Measurements from ENCODE around the gene SLC9A1.

SLC9A1 gene

DNA sequence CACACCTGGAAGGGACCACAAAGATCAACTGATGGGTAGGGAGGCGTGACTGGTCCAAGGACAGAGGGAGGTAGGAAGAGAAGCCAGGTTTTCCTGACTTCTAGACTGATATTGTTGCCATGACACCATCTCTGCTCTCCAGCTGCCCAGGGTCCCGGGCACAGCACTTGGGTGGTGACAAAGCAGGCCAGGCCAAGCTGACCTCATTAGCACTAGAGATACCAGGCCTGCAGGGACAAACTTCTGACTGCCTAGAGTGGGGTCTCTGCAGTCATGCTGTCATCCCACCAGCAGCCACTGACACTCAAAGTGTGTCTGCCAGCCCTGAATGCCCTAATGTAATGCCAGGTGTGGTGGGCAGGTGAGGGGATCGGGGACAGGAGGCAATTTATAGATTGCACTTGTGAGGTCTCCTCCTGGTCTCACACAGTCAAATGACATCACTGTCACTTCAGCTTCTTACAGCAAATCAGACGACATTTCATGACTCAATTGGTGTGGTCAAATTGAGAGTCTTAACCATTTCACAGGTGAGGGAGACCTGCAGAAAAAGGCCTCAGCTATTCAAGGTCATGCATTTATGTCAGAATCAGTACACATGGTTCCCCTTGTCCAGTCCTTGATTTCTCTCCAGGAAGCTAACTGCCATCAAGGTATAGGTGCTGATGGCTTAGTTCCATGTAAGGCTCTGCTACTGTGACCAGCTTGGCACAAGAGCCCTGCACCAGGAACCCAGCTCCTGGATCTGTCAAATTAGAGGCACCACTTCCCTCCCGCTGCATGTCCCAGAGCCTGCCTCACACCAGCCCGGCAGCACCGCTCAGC, 2.7 kb downstream of the SLC9A1 start:
- H3K27ac ChIP-seq = peak overlapping the region; percentile 90
- no peak for DNase-seq (ENCODE audit: low read depth, low spot score)

DNA sequence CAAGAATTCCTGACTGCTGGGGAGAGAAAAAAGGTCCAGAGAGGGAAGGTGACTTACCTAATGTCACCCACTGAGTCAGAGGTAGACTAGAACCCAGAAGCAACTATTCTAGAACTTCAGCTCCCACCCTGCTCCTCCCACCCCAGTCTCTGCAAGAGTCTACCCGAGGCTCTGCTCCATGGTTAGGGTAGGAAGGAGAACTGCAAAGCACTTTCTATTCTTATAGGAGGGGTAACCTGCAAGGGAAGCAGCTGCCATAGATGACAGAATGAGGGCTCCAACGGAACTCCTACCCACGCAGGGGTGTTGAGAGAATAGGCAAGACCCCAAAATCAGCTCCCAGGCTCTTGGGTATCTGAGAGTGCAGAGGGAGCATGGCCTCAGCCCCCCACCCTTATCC, 4.3 kb downstream of the SLC9A1 start:
- no peak for DNase-seq (ENCODE audit: low read depth, low spot score)
- H3K27ac ChIP-seq = no peak overlapping the region

DNA sequence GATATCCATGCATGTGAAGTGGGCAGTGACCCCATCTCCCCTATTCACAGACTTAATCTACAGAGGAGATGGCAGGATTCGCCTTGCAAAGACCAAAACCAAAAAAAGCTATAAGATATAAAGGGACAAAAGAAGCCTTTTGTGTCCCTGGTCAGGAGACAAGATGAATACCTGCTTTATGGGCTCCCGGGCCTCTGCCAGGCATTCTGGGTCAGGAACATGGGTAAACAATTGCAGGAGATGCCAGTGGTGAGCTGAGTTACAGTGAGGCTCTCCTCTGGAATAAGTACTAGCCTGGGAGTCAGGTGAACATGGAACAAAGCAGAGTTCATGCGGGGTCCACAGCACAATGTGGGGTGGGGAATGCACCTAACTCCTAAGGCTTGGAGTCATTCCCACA, 4.7 kb downstream of the SLC9A1 start:
- no peak for DNase-seq (ENCODE audit: low read depth, low spot score)
- H3K27ac ChIP-seq = no peak overlapping the region

DNA sequence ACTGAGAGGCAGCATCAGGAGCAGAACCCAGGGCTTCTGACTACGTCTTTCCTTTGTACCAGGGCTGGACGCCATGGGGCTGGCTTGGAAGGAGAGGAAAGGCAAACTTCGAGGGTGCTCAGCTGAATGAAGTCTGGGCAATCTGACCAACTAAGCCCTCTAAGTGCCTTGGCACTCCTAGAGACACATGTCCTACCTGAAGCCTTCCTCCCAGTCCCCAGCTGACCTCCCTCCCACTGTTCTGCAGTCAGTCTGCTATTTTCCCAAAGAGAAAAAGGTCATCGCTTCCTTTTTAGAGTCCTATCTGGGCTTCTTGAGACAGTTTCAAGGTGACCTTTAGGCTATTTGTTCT, 5.2 kb downstream of the SLC9A1 start:
- no peak overlapping the region for H3K27ac ChIP-seq
- DNase-seq (ENCODE audit: low read depth, low spot score) = no peak

DNA sequence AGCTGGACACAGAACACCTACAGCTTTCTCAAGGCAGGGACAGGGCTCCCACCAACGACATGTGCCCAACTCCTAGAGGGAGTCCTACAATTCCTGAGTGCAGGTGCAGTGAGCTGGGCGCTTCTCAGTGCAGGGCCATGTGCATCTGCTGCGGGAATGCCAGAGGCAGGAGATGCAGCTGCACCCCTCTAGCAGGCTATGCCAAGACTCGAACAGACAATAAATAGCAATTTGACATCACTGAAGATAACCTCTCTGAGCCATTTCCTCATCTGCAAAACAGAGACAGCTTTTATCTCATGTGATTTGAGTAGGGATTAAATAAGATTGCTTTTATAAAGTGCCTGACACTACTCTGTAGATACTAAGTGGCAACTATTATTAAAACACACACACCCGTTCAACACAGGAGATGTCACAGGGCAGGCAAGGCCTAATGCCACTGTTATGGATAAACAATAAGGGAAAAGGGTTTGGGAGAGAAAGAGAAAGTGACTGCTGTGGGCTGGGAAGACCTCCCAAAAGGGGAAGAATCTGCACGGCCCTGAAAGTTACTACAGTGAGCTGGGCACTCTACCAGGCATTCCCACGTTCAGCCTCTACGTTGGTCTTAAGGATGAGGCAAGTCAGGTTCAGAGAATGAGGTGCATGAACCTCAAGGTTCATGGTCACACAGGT, 5.7 kb downstream of the SLC9A1 start:
- no peak overlapping the region for H3K27ac ChIP-seq
- DNase-seq (ENCODE audit: low read depth, low spot score) = no peak

DNA sequence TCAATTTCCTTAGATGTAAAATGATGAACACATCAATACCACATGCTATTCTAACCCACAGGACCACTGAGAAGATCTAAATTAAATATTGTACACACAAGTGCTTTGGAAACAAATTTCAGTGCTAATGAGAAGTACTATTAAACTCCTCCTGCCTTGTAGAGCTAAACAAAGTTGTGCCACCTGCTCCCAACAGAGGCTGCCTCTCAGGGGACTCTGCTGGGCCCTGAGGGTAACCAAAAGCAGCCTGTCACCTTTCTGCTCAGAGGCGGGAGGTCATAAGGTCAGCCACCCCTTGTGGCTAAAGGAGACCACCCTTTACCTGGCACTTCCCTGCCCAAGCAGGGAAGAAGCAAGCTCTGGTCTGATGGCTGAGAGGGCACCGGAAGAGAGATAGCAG, 6.3 kb downstream of the SLC9A1 start:
- no peak overlapping the region for H3K27ac ChIP-seq
- DNase-seq (ENCODE audit: low read depth, low spot score) = no peak

DNA sequence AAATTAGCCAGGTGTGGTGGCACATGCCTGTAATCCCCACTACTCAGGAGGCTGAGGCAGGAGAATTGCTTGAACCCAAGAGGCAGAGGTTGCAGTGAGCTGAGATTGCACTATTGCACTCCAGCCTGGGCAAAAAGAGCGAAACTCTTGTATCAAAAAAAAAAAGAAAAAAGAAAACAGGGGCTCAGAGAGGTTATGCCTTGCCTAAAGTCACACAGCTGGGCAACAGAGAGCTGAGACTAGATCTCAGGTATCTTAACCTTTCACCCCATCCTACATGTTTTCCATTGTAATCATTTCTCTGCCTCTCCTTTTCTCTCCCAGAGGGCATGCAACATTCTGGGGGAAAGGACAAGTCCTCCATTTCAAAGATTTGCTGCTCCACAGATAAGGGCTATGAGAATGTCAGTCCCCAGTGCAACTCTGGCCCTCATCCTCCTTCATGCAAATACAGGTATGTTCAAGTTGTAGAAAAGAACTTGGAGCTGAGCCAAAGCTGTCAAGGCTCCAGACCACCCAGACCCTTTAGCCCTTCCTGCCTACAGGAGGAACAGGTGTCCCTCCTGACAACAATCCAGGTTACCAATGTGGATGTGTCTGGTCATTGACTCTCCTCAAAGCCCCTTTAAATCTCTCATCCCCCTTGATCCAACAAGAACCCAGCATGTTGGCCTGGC, 6.9 kb downstream of the SLC9A1 start:
- DNase-seq (ENCODE audit: low read depth, low spot score) = no peak
- H3K27ac ChIP-seq = no peak overlapping the region

DNA sequence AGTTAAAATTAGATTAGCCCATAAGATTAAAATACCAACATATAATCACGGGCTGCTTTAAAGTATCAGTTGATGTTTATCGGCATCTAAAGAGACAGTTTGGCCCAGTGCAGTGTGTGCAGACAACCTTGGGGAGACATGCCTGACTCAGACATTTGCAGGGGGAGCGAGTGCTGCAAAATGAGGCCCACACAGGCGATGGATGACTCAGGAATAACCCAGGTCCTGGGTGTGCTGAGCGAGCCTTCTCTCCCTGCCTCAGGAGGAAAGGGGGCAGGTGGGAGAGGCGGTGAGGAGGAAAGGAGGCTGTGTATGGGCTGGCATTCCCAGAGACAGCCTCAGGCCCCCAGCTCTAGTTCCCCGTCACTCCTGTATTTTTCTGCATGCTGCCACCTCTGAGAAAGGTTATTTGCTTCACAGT, 9.0 kb downstream of the SLC9A1 start:
- peak overlapping the region; percentile 45 for H3K27ac ChIP-seq
- peak; percentile 56 for DNase-seq (ENCODE audit: low read depth, low spot score)

DNA sequence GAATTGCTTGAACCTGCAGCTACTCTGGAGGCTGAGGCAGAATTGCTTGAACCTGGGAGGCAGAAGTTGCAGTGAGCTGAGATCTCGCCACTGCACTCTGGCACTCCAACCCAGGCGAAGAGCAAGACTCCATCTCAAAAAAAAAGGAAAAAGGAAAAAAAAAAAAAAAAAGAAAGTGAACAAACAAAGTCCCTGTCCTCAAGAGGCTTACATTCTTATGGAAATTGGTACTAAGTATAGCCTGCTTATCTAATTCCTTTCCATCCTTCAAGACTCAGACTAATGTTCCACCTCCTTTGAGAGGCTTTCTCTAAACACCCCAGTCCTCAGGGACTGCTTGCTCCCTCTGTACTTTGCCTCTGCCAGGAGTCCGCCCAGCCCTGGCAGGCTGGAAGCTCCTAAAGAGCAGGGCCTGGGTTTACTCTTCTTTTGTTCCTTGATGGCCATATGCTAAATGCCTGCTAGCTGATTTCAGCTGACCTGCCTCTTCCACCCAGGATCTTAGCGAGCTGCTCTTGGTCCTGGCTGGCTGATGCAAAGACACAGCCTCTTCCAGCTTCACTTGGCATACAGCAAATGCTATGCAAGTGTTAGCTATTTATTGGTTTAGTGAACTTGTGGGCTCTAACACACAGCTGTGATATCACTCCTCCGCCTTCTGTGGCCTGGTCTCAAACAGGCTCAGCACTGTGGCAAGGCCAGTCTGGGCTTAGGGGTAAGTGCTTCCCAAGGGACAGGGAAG, 9.8 kb downstream of the SLC9A1 start:
- DNase-seq (ENCODE audit: low read depth, low spot score) = no peak
- peak overlapping the region; percentile 45 for H3K27ac ChIP-seq

DNA sequence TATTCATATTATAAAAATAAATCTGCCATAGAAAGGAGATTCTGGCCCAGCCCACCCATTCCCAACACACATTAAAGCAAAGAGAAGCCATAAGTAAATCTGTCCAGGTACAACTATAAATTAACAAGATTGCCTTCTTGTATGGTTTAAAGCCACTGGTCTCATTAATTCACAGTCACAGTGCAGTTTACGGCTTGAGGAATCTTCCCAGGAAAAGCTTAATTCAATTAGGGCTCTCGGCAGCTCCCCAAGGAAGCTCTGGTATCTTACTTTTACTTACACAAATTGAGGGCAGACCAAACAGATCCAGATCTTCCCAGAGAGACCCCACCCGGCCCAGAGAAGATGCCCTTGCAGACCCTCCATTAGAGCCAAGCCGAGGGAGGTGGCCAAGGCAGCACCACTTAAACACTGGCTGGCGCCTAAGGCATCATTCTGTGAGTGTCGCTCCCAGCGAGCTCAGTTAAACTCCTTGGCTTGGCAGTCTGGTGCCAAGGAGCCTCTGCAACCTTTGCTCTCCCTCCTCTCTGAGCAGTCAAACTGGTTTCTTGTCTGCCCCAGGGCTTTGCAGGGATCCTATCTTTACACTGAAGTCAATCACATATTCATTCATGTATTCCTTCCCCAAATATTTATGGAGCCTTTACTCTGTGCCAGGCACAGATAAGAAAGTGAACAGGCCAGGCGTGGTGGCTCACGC, 10.7 kb downstream of the SLC9A1 start:
- no peak for DNase-seq (ENCODE audit: low read depth, low spot score)
- H3K27ac ChIP-seq = peak overlapping the region; percentile 45

DNA sequence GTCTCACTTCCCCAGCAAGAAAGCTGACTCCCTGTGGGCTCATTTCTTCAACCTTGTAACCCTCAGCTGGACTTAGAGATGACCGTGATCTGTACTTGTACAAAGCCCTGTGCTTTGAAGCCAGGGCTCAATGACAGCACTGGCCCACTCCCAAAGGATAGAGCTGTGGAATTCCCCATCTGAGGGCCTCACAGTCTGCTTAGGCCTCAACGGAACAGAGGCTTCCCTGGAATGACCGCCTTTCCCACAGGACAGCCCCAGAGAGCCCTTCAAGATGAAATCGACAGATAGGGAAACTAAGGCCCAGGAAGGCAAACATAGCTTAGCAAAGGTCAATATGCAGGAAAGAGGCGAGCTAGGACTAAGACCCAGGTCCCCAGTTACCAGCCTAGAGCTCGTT, 11.5 kb downstream of the SLC9A1 start:
- no peak for DNase-seq (ENCODE audit: low read depth, low spot score)
- H3K27ac ChIP-seq = peak overlapping the region; percentile 21

DNA sequence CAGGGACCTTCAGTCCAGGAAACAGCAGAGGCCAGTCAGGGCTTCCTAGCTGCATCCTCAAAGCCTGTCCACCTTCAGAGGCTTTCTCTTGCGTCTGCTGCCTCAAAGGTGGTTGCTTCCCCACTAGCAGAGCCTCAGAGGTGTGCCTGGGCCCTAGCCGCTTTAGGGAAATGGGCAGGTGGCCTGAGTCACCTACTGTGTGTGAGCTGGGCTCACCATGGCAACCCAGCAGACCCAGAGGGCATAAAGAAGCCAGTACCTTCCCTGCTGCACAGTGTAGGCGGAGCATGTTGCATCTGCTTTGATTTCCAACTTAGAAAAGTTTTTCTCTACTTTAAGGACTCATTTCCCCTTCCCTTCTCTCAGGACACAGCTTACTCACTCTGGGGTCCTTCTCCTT, 12.5 kb downstream of the SLC9A1 start:
- DNase-seq (ENCODE audit: low read depth, low spot score) = peak; percentile 55
- peak overlapping the region; percentile 21 for H3K27ac ChIP-seq

DNA sequence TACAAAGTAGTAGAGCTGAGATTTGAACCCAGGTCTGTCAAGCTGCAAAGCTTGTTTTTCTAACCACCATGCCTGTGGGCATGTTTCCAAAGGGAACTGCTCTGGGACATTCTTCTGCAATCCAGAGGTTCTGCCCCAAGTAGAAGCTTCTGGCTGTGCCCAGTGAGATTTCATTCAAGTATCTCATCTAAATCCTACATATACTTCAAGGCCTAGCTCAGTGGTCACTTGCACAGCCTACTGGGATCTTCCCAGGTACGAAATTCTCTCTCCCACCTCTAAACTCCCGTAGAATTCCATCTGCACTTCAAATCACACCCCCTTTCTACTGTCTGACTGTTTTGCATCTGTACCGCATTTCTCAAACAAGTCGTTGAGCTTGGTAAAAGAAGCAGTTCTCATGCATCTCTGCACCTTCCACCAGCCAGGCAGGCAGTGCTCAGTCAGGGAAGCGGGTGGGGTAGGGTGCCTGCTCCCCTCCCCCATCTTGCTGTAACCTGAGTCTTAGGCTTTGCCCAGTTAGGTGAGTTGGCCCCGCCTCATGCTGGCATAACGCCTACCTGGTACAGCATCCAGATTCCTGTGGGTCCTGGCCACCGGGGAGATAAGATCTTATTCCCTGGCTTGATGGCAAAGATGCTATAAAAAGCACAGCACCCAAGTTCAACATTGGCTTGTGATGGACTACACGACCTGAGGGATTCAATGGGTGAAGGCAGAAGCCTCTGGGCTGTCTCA, 13.5 kb downstream of the SLC9A1 start:
- peak overlapping the region; percentile 21 for H3K27ac ChIP-seq
- DNase-seq (ENCODE audit: low read depth, low spot score) = no peak

DNA sequence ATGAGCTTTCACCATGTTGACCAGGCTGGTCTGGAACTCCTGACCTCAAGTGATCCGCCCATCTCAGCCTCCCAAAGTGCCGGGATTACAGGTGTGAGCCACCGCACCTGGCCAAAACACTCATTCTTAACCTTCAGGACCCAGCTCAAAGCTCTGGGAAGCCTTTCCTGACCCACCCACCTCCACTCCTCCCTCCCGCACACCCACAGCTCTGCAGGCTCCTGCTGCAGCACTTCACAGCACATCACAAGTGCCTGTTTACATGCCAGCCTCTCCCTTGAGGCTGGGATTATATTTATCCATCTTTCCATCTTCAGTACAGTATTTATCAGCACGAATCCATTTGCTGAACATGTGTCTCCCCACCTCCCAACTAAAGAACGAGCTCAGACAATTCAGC, 14.9 kb downstream of the SLC9A1 start:
- no peak overlapping the region for H3K27ac ChIP-seq
- no peak for DNase-seq (ENCODE audit: low read depth, low spot score)

DNA sequence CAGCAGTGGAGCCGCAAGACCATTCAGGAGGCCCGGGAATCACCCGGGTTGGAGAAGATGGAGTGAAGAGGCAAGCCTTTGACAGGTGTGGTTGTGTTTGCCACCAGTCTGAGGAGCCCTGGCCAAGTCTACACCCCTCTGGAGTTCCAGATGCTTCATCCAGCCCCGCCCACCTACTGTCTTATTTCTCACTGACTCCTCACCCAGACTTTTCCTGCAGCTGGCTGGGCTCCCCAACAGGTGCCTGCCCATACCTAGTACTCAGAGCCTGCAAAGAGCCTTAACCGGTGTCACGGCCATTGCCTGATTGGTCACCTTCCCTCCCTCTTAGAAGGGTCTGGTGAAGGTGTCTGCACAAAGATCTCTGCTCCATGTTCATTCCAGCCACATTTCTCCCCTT, 16.0 kb downstream of the SLC9A1 start:
- DNase-seq (ENCODE audit: low read depth, low spot score) = no peak
- no peak overlapping the region for H3K27ac ChIP-seq

DNA sequence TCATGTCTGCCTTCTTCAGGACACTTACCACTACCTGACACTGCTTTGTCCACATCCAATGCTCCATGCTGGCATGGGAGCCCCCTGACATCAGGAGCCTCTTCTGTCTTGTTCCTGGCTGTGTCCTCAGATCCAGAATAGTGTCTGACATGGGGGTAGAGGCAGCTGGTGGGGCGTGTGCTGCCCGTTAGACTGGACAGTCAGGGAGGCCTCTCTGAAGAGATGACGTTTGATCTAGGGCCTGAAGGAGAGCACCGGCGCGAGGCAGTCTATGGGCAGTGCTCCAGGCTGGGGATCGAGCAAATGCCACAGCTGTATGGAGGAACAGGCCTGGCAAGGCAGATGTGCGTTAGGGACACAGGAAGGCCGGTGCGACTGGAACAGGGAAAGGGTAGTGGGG, 16.6 kb downstream of the SLC9A1 start:
- no peak for DNase-seq (ENCODE audit: low read depth, low spot score)
- no peak overlapping the region for H3K27ac ChIP-seq

DNA sequence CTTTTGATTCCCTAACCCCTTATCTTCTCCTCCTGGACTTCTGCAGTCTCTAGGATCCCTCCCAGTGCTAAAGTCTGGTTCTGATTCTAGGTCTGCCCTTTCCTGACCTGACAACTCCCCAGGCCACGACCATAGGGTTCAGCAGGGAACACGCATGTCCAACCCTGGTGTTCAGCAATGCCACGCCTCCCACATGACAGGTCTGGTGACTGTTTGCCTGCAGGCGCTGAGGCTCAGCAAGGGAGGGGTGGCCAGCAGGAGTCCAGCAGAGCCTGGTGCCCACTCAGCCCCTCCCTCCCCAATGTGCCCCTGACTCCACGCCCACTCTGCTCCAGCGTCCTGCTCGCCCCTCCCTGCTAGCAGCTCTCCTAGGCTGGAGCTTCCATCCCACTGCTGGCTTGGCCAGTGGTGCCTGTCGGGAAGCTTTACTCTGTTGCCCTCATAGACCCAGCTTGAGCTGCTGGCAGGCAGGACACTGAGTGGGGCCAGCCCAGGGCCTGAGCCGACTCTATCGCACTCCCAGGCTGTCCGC, 17.3 kb downstream of the SLC9A1 start:
- no peak overlapping the region for H3K27ac ChIP-seq
- DNase-seq (ENCODE audit: low read depth, low spot score) = no peak

DNA sequence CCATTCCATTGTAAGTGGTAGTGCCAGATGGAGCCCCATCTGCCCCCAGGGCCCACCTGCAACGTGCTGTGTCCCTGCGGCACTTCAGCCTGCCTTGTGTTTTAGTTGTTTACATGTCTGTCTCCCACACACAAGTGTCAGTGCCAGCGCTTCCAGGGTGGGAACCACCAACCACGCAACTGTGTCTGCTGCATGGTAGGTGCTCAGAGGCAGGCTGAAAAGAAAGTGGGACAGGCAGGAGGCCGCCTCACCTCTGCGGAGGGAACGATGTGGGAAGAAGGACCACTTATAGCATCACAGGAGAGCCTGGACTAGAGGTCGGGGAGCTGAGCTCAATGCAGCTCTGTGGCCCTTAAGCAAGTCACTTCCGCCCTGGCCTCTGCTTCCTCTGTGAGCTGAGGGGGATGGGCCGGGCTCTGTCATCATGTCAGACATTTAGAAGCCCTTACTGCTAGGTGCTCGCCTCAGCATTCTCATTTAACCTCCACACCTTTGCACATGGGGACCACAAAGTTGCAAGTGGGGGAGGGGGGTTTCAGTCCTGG, 17.9 kb downstream of the SLC9A1 start:
- no peak overlapping the region for H3K27ac ChIP-seq
- no peak for DNase-seq (ENCODE audit: low read depth, low spot score)

DNA sequence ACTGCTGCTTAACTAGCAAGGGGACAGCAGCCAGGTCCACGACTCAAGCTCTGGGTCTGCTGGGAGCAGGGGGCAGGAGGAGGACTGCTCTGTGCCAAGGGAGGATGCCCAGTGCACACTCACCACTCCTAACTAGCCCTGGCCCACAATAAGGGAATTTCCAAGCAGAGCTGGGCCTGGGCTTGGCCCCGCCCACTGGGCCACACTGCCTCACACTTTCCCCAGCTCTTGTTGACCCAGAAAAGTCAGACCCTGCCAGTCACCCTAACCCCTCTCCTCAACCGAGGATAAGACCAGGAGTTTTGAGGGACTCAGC, 18.7 kb downstream of the SLC9A1 start:
- no peak overlapping the region for H3K27ac ChIP-seq
- DNase-seq (ENCODE audit: low read depth, low spot score) = no peak
